K562 (cell line): ENCODE results near the gene DNAH5. TPM values are rescaled to one million over a fixed set of nuclear protein-coding genes. Genes with fewer than 3 reads are reported as not detected.

Experiments
- ATAC-seq: fragments of 200-7000 bp; cut with Tn5 transposase; 3 replicates; pipeline ENCODE4 v1.9.1; 2020; ENCODE audit warnings: moderate library complexity
- BruUV-seq: library from RNA; stranded (reverse); fragments of 400-500 nt; replicated peaks from 2 replicates; lab custom pipeline; 2021; lab: Mats Ljungman, UMichigan
- CTCF ChIA-PET: fragments of 300-600 bp; formaldehyde crosslinking; extraction: SDS; loops from one replicate; lab custom pipeline; 2021; ENCODE audit warnings: low intra/inter-chr PET ratio; lab: Yijun Ruan, JAX
- POLR2A ChIA-PET: fragments of 300-600, 350-650 bp; sonication (Branson Sonifier 250); formaldehyde crosslinking; extraction: SDS; loops from one replicate; lab custom pipeline; 2021; ENCODE audit warnings: antibody characterized with exemption, inconsistent platforms; lab: Yijun Ruan, JAX
- DNase-seq, 4 experiments: peaks; one replicate each; pipeline versions ENCODE4 v3.0.0 to v3.0.0-alpha.2; 2011 to 2018; ENCODE audit warnings: low spot score in 3 of 4, mixed read lengths in 3 of 4; ENCODE audit errors: extremely low read depth in 1 of 4
- FAIRE-seq: peaks from 2 replicates; lab custom pipeline; 2011; peaks lifted over from hg19 to GRCh38; lab: Jason Lieb, UNC
- H2AFZ ChIP-seq: 2 replicates; pipeline ENCODE4 v1.6.0; 2011; ENCODE audit warnings: low read depth, low read length, control low read depth, inconsistent platforms
- H3K27ac ChIP-seq: fragments of 200-600 bp; 3 replicates; pipeline ENCODE4 v1.8.0; 2011; ENCODE audit warnings: low read depth, mild to moderate bottlenecking, control low read depth, inconsistent platforms, low read length, moderate library complexity, mixed read lengths; ENCODE audit errors: extremely low read depth
- H3K27me3 ChIP-seq, 2 experiments: fragments of 300-600 bp in 1 of 2; 2 replicates in 1 of 2; 3 replicates in 1 of 2; pipeline versions ENCODE4 v1.6.0 to v1.8.0; 2011; ENCODE audit warnings: inconsistent platforms in 2 of 2, low read length in 2 of 2, mild to moderate bottlenecking in 1 of 2, mixed read lengths in 1 of 2, moderate library complexity in 1 of 2; ENCODE audit not compliant: control insufficient read depth in 2 of 2, insufficient read depth in 2 of 2
- H3K36me3 ChIP-seq: fragments of 300-600 bp; 3 replicates; pipeline ENCODE4 v1.8.0; 2011; ENCODE audit warnings: mild to moderate bottlenecking, low read length, inconsistent platforms; ENCODE audit not compliant: control insufficient read depth, insufficient read depth
- H3K4me1 ChIP-seq, 2 experiments: fragments of 200-600 bp in 1 of 2; replicated peaks in 1 of 2; 2 replicates in 1 of 2; 3 replicates in 1 of 2; pipeline versions ENCODE4 v1.5.1 to v1.8.0; 2011; ENCODE audit warnings: inconsistent platforms in 2 of 2, low read length in 2 of 2, mild to moderate bottlenecking in 1 of 2, mixed read lengths in 1 of 2, moderate library complexity in 1 of 2; ENCODE audit not compliant: control insufficient read depth in 2 of 2, insufficient read depth in 2 of 2
- H3K4me2 ChIP-seq: 2 replicates; pipeline ENCODE4 v1.6.1; 2011; ENCODE audit warnings: low read length, control low read depth, inconsistent platforms, mixed read lengths; ENCODE audit not compliant: insufficient read depth
- H3K4me3 ChIP-seq: fragments of 200-600 bp; sonication (generic), shearing (Covaris generic); 2 replicates; pipeline ENCODE4 v1.5.1; 2016; ENCODE audit warnings: control low read depth, inconsistent platforms
- H3K79me2 ChIP-seq: fragments of 200-600 bp; 3 replicates; pipeline ENCODE4 v1.8.0; 2011; ENCODE audit warnings: low read length, inconsistent platforms; ENCODE audit not compliant: control insufficient read depth, insufficient read depth
- H3K9ac ChIP-seq, 2 experiments: 2 replicates each; pipeline versions ENCODE4 v1.6.0 to v1.6.1; 2011; ENCODE audit warnings: low read depth in 2 of 2, low read length in 2 of 2, control low read depth in 1 of 2, inconsistent platforms in 1 of 2, mild to moderate bottlenecking in 1 of 2, mixed read lengths in 1 of 2; ENCODE audit not compliant: insufficient read depth in 1 of 2
- H3K9me1 ChIP-seq: one replicate; pipeline ENCODE4 v1.6.0; 2011; ENCODE audit warnings: inconsistent platforms, mild to moderate bottlenecking, low read length, moderate library complexity; ENCODE audit not compliant: control insufficient read depth, insufficient read depth
- H3K9me3 ChIP-seq: replicated peaks from 2 replicates; pipeline ENCODE4 v1.5.1; 2011; ENCODE audit warnings: low read depth, low read length, inconsistent platforms; ENCODE audit not compliant: control insufficient read depth, insufficient read depth
- H4K20me1 ChIP-seq: replicated peaks from 2 replicates; pipeline ENCODE4 v1.6.1; 2011; ENCODE audit warnings: low read length, inconsistent platforms, mixed read lengths; ENCODE audit not compliant: control insufficient read depth, insufficient read depth
- BHLHE40 ChIP-seq: IDR thresholded peaks from 2 replicates; pipeline ENCODE4 v1.6.1; 2011; ENCODE audit warnings: low read length, improper control_type of control experiment
- CBX3 ChIP-seq, 2 experiments: IDR thresholded peaks; 1 replicate in 1 of 2; 2 replicates in 1 of 2; pipeline ENCODE4 v1.6.1; 2012; ENCODE audit warnings: inconsistent platforms in 2 of 2, low read length in 2 of 2, borderline replicate concordance in 1 of 2, control low read depth in 1 of 2
- ELF4 ChIP-seq: fragments of 450-650 bp; formaldehyde crosslinking; IDR thresholded peaks from 2 replicates; pipeline ENCODE4 v1.4.0; 2022; ENCODE audit warnings: missing genetic modification characterization
- KLF6 ChIP-seq: fragments of 250-450 bp; sonication (Bioruptor Pico); IDR thresholded peaks from 2 replicates; pipeline ENCODE4 v1.4.0; 2020; ENCODE audit warnings: mild to moderate bottlenecking, moderate library complexity, borderline replicate concordance
- LEF1 ChIP-seq: fragments of 450-650 bp; IDR thresholded peaks from 2 replicates; pipeline ENCODE4 v1.6.1; 2016; ENCODE audit warnings: mild to moderate bottlenecking
- MAX ChIP-seq: sonication (generic); formaldehyde crosslinking; IDR thresholded peaks from 2 replicates; pipeline ENCODE4 v1.9.0; 2022; ENCODE audit warnings: mild to moderate bottlenecking, missing genetic modification reagents
- MCM7 ChIP-seq, 2 experiments: fragments of 450-650 bp; IDR thresholded peaks; 2 replicates each; pipeline ENCODE4 v1.6.1; 2016 to 2018
- NELFE ChIP-seq: IDR thresholded peaks from 2 replicates; pipeline ENCODE4 v1.6.1; 2011; ENCODE audit warnings: mild to moderate bottlenecking; ENCODE audit not compliant: insufficient read depth, insufficient read length
- POLR3A ChIP-seq: IDR thresholded peaks from 2 replicates; pipeline ENCODE4 v1.6.1; 2011; ENCODE audit warnings: borderline replicate concordance, mild to moderate bottlenecking, moderate library complexity; ENCODE audit not compliant: insufficient read length, insufficient read depth; ENCODE audit errors: extremely low read depth
- RBM34 ChIP-seq: fragments of 200-400 bp; formaldehyde crosslinking; IDR thresholded peaks from 2 replicates; pipeline ENCODE4 v1.6.1; 2018; ENCODE audit warnings: low read length, borderline replicate concordance; ENCODE audit not compliant: insufficient read depth
- SNRNP70 ChIP-seq: fragments of 200-400 bp; formaldehyde crosslinking; optimal IDR thresholded peaks from 2 replicates; pipeline ENCODE3; 2017; ENCODE audit warnings: low read depth, low read length
- USF2 ChIP-seq: sonication (generic); formaldehyde crosslinking; IDR thresholded peaks from 2 replicates; pipeline ENCODE4 v1.5.0; 2020; ENCODE audit warnings: missing genetic modification reagents
- ZBTB12 ChIP-seq: fragments of 250-450 bp; sonication (Bioruptor Pico); IDR thresholded peaks from 2 replicates; pipeline ENCODE4 v1.4.0; 2020
- ZNF511 ChIP-seq: sonication (generic); formaldehyde crosslinking; IDR thresholded peaks from 2 replicates; pipeline ENCODE4 v1.8.0; 2022; ENCODE audit warnings: mild to moderate bottlenecking, missing genetic modification reagents
- ZNF707 ChIP-seq: fragments of 250-450 bp; sonication (Bioruptor Pico); conservative IDR thresholded peaks from 2 replicates; pipeline ENCODE4 v1.8.0; 2022; ENCODE audit warnings: inconsistent platforms, mild to moderate bottlenecking, moderate library complexity
- WGBS: fragments of 100-300 bp; shearing (Covaris generic); methylation state at CpG from one replicate; pipeline ENCODE4 v1.1.6; 2016; ENCODE audit warnings: low coverage, mixed read lengths; ENCODE audit not compliant: insufficient coverage; ENCODE audit errors: missing lambda C conversion rate; 5-methylcytosine and 5-hydroxymethylcytosine counted together
- in situ Hi-C: fragments of 300-500 bp; cut with MboI; formaldehyde crosslinking; loops from 4 replicates; pipeline ENCODE4 v1.15.0; 2018; ENCODE audit warnings: inconsistent platforms, mixed read lengths
- intact Hi-C: fragments of 100-400 bp; cut with micrococcal nuclease; formaldehyde crosslinking; loops from 2 replicates; pipeline ENCODE4 v1.14.2; 2022
- polyA plus RNA-seq, 8 experiments: library from polyadenylated mRNA; depleted of rRNA in 4 of 8; stranded (reverse) in 5 of 8; unstranded in 3 of 8; fragments of >200 nt; fragmentation: Nextera tagmentation in 2 of 8; fragmentation: Illumina TruSeq in 1 of 8; extraction: Ambion mirVana in 2 of 8; extraction: Trizol in 1 of 8; gene quantifications; 2 replicates each; pipeline versions ENCODE4 v1.2.1 to v1.2.3, GENCODE V29; 2011 to 2014; ENCODE audit warnings: inconsistent platforms in 1 of 8, missing spikeins in 1 of 8
- total RNA-seq, 7 experiments: library from RNA; depleted of rRNA in 6 of 7; stranded (reverse); fragments of >200 nt in 6 of 7; fragmentation: Illumina TruSeq in 2 of 7; extraction: Trizol in 2 of 7; gene quantifications; 2 replicates each; pipeline versions ENCODE4 v1.2.1 to v1.2.3, GENCODE V29; 2011 to 2021; ENCODE audit warnings: low replicate concordance in 1 of 7

Gene DNAH5
- total and polyA plus RNA-seq, 9 of the 15 experiments (the other 6 are each of a cell fraction or from before 2014, with no cell fraction given), result 0.03 TPM; not detected in 8

- no peak for TF ChIP-seq LEF1
Observed at GRCh38 chr5:13919786-13920185, 24.7 kb downstream of the DNAH5 start (continued).

- no peak for DNase-seq
- in situ Hi-C loops, result no loop called here
Observed at GRCh38 chr5:13919087-13919486, 25.4 kb downstream of the DNAH5 start.

GRCh38 chr5:13917061-13917460 is 27.4 kb downstream of the DNAH5 start:
- H3K4me3 ChIP-seq, result no peak overlapping the region
- WGBS, result under 1% methylated on average over 5 of the region's 5 CpGs
- H3K9ac ChIP-seq, result no peak overlapping the region
- TF ChIP-seq MAX (CRISPR knock-in tag) (no peak), POLR3A (no peak), USF2 (CRISPR knock-in tag) (no peak), MCM7 (IDR thresholded peaks at IDR 0.05) (no peak), ZBTB12 (no peak), ZNF511 (CRISPR knock-in tag) (no peak), BHLHE40 (no peak), KLF6 (CRISPR knock-in tag) (no peak), ELF4 (no peak)
- H3K9me1 ChIP-seq, result no peaks in the 10 kb centered on the region
- CTCF ChIA-PET, result no interaction called here
- H2AFZ ChIP-seq, result no peak overlapping the region
- POLR2A ChIA-PET, result no interaction called here
- H4K20me1 ChIP-seq, result no peaks in the 10 kb centered on the region
- DNase-seq, result no peak
- H3K79me2 ChIP-seq, result no peaks in the 10 kb centered on the region
- no peaks in the 10 kb centered on the region for H3K27me3 ChIP-seq
- ATAC-seq, result no peak
- no peaks in the 10 kb centered on the region for H3K9me3 ChIP-seq
- FAIRE-seq, result no peak
- intact Hi-C loops, result no loop called here
- no peaks in the 10 kb centered on the region for H3K36me3 ChIP-seq
- H3K4me1 ChIP-seq, result no peaks in the 10 kb centered on the region
- no TSS peak for BruUV-seq
- H3K27ac ChIP-seq, result no peak overlapping the region
- no peak overlapping the region for H3K4me2 ChIP-seq
- in situ Hi-C loops, result no loop called here

More at GRCh38 chr5:13919087-13919486, 25.4 kb downstream of the DNAH5 start:
- Histone ChIP-seq H3K79me2 (no peaks in the 10 kb centered on the region), H3K4me3 (no peak overlapping the region), H3K9me3 (no peaks in the 10 kb centered on the region), H3K27me3 (no peaks in the 10 kb centered on the region), H3K27ac (no peak overlapping the region), H4K20me1 (no peaks in the 10 kb centered on the region), H3K4me2 (no peak overlapping the region), H2AFZ (no peak overlapping the region), H3K9me1 (no peaks in the 10 kb centered on the region), H3K4me1 (no peaks in the 10 kb centered on the region), H3K9ac (no peak overlapping the region), H3K36me3 (no peaks in the 10 kb centered on the region)
- BruUV-seq, result no TSS peak
- intact Hi-C loops, result no loop called here
- ChIA-PET POLR2A (interaction anchor here (0.6 kb wide), 1 partner anchor 13 kb away, joined by 4 read pairs; no protein-coding TSS in a partner anchor), CTCF (no interaction called here)
- FAIRE-seq (no peak), ATAC-seq (no peak)
- WGBS, result under 1% methylated on average over 15 of the region's 15 CpGs
- no peak for TF ChIP-seq SNRNP70
- TF ChIP-seq CBX3 (IDR thresholded peaks at IDR 0.05; ENCODE audit: borderline replicate concordance in 1 of 2, low read length in 2 of 2), result no peak
- TF ChIP-seq RBM34, result no peak
- no peak for TF ChIP-seq NELFE
- no peak for TF ChIP-seq ZNF707 (CRISPR knock-in tag)
